Measurements from ENCODE around the gene GCNT1.
A peak's percentile ranks its signal among the peaks of the same experiment; 100 is the strongest.
"Not testable (repeated sequence)": the region's sequence is repeated elsewhere in the genome, so short reads cannot be mapped to it uniquely, and the experiment has no call there.

Gene GCNT1

DNA sequence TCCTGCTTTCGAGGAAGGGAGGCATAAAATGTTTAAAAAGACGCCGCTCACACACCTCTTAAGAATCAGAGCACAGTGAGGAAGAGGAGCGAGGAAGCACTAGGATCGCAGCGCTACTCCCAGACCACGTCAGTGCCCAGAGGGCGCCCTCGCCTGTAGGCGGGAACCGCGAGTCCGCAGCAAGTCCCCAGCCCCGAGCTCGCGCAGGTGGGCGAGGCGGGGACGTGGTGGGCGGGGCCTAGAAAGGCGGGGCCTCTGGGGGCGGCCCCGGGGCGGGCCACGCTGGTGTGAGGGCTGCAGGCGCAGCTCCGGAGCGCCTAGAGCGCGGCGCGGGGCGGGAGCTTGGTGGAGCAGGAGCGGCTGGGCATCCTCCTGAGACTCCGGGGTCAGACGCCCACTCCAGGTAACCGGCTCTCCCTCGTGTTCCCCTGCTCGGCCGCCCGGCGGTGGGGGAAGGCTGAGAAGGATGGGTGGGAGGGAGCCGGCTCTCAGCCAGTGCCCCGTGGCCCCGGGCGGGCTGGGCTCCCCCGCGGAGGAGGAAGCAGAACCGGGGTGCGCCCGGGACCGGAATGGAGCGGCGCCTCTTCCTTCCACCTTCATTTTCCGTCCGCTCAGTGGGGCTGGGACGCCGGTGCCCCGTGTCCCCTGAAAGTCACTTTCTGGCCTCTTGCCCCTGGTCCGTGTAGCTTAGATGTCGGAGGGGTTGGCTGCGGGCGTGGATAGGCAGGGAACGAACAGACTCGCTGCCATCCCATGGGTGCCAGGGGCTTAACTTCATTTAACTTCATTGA lies at the start of gene GCNT1:
Gene GCNT1, plus strand, starts transcription at position 280 of the 791 bp plus-strand sequence. CDS start 43,200 bp downstream, outside the sequence.
- peak; percentile 90 for DNase-seq (ENCODE audit: low read depth)

DNA sequence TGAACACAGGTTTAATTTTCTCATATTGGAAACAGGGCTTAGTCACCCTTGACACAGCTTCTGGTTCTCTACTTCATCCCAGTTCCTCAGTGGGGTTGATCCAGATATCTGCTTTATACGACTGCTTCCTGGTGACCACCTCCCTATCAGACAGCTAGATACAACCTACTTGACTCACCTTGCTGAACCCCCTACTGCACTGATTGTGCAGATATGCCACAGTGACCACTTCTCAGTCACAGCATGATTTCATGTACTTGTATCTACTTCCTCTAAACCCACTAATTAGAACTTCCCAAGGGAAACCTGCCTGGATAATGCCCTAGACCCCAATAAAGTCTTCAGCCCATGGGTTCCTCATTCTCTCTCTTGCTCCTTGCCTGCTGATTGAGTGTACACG lies 46.3 kb upstream of the GCNT1 start:
- no peak for DNase-seq (ENCODE audit: low read depth)

GRCh38 chr9:76413658-76414057 lies 45.3 kb upstream of the GCNT1 start:
- no peak for DNase-seq (ENCODE audit: low read depth)

GRCh38 chr9:76414661-76415060 lies 44.3 kb upstream of the GCNT1 start:
- peak; percentile 70 for DNase-seq (ENCODE audit: low read depth)

DNA sequence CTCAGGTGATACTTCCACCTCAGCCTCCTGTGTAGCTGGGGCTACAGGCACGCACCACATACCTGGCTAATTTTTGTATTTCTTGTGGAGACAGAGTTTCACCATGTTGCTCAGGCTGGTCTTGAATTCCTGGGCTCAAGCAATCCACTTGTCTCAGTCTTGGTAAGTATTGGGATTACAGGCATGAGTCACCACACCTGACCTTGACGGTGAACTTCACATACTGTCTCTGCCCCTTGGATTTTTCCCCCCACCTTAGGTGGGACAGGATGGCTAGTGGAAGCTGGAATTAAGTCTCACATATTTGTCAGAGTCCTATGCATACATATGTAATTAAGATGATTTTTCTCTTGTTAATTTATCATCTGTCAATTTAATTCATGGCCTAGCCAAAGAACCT lies 43.8 kb upstream of the GCNT1 start:
- DNase-seq (ENCODE audit: low read depth): peak; percentile 35

DNA sequence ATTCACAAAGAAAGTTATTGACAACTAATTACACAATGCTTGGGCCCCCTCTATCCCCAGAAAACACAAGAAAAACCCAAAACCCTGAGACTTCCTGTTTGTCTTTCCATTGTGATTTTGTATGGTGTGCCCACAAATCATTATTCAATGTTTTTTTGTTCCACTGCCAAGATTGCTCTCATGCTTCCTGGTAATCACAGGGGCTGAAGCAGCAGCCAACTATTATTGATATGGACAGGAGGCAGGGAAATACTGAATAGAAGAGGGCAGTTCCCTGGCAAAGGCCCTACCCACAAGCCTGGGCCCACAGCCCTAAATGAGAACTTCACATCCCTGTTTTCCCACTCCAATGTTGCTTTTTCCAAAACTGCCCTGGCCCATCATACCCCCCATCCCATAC lies 43.3 kb upstream of the GCNT1 start:
- no peak for DNase-seq (ENCODE audit: low read depth)

DNA sequence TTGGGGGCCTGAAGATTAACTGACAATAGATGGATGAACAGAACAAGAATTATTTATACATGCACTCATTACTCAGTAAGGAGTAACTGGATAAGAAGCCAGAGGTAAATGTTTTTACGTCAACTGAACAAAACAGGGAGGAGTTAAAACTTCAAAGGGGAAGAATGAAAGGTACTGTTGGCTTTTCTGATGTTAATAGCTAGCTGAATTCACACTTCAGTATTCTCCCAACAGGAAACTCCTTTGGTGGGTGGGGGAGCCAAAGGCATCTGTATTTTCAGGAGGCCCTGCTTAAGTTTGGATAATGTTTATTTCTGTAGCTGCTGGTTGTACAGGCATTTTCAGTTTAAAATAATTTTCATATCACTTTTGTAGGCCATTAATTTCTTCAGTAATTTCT lies 41.6 kb upstream of the GCNT1 start:
- no peak for DNase-seq (ENCODE audit: low read depth)

GRCh38 chr9:76419782-76420380 lies 39.1 kb upstream of the GCNT1 start:
- peak; percentile 53 for DNase-seq (ENCODE audit: low read depth)

- DNase-seq (ENCODE audit: low read depth): no peak
Measured at GRCh38 chr9:76423216-76424177, 35.5 kb upstream of the GCNT1 start.

DNA sequence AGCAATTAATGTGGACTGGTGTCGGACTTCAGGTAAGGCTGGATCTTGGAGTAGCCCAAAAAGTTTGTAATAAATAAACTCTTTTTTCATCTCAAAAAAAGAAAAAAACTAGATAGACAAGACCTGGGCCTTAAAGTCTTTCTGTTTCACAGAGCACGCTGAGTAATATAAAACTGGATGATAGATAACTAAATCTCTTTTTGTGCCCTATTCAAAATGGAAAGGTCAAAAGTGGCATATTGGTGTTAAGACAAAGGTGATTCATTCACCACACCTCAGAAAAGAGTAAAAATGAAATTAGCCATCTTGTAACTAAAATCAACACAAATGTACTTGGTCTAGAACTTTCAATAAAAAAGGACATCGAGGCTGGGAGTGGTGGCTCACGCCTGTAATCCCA lies 34.5 kb upstream of the GCNT1 start:
- DNase-seq (ENCODE audit: low read depth): no peak

- no peak for DNase-seq (ENCODE audit: low read depth)
Measured at GRCh38 chr9:76425677-76426453, 33.1 kb upstream of the GCNT1 start.

GRCh38 chr9:76426807-76427419 lies 32.1 kb upstream of the GCNT1 start:
- DNase-seq (ENCODE audit: low read depth): no peak

GRCh38 chr9:76431601-76432000 lies 27.4 kb upstream of the GCNT1 start:
- DNase-seq (ENCODE audit: low read depth): no peak

GRCh38 chr9:76433406-76433805 lies 25.6 kb upstream of the GCNT1 start:
- no peak for DNase-seq (ENCODE audit: low read depth)

DNA sequence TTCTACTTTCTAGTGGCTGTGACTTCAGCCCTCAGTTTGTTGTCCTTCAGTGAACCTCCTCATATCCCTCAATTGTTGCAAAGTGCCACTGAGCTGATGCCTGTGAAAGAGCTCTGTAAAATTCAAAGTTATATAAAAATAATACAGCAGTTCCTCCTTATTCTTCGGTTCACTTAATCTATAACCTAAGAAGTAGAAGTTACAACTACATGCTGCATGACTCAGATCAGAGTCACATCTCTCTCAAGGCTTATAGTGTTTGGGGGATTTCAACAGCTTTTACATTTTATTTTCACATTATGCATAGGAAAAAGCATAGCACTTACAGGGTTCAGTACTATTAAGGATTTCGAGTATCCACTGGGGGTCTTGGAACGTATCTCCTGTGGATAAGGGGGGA lies 25.1 kb upstream of the GCNT1 start:
- peak; percentile 71 for DNase-seq (ENCODE audit: low read depth)

DNA sequence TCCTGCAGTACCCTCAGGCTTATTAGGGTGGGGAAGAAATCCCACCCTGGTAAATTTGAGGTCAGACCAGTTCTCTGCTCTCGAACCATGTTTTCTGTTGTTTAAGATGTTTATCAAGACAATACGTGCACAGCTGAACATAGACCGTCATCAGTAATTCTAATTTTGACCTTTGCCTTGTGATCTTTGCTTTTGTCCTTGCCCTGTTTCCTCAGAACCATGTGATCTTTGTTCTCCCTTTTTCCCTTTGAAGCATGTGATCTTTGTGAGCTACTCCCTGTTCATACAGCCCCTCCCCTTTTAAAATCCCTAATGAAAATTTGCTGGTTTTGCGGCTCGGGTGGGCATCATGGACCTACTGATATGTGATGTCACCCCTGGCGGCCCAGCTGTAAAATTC lies 24.1 kb upstream of the GCNT1 start:
- not testable (repeated sequence) for DNase-seq (ENCODE audit: low read depth)

DNA sequence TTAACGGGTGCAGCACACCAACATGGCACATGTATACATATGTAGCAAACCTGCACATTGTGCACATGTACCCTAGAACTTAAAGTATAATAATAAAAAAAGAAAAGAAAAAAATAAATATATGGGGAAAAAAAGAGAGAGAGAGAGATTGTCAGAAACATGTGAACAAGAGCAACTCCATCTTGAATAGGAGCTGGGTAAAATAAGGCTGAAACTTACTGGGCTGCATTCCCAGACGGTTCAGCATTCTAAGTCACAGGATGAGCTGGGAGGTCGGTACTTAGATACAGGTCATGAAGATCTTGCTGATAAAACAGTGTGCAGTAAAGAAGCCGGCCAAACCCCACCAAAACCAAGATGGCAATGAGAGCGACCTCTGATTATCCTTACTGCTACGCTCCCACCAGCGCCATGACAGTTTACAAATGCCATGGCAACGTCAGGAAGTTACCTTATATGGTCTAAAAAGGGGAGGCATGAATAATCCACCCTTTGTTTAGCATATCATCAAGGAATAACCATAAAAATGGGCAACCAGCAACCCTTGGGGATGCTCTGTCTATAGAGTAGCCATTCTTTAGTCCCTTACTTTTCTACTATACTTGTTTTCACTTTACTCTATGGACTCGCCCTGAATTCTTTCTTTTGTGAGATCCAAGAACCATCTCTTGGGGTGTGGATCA lies 21.8 kb upstream of the GCNT1 start:
- not testable (repeated sequence) for DNase-seq (ENCODE audit: low read depth)

DNA sequence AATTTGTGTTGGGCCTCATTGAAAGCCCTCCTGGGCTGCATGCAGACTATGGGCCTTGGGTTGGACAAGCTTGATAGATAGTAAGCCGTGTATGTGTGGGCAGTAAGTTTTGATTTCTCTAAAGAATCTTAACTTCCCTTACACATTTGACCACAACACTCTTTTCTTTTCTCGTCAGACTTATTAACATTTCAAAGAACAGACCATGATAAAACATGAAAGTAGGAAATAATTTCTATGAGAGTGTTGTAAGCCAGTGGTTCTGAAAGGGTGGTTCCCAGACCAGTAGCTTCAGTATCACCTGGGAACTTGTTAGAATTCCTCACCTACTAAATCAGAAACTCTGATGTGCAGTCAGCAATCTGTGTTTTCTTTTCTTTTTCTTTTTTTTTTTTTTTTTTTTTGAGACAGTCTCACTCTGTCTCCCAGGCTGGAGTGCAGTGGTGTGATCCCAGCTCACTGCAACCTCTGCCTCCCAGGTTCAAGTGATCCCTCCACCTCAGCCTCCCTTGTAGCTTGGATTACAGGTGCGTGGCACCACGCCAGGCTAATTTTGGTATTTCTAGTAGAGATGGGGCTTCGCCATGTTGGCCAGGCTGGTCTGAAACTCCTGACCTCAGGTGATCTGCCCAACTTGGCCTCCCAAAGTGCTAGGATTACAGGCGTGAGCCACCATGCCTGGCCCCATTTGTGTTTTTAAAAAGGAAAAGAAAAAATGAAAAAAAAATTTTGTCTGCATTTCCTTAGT lies 20.0 kb upstream of the GCNT1 start:
- no peak for DNase-seq (ENCODE audit: low read depth)

DNA sequence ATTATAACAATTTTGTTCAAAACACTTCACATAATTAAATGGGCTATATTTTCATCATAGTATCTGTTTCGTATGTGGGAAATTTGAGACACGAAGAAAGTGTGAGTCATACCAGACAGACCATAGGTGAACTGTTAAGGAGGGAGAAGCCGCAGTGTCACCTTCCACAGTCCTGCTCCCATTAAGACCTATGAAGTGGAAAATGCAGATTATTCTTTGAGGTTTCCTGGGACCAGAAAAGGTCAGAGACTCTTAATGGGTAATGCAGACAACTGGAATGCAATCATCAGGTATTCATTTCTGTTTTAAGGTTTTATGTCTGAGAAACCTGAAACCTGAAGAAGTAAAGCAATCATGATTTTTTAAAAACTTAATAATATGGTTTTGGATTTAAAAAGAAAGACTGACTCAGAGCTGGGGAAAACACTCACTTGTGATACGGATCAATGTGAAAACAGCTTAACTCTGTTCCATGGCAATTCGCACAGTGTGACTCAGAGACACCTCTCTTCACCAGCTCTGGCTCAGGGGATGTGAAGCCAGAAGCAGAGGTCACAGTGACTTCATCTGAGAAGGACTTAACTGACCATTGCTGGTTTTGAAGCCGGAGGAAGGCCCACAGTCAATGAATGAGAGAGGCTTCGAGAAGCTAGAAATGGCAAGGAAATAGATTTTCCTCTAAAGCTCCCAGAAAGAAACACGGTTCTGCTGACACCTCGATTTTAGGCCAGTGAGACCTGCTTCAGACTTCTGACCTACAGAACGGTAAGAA lies 17.2 kb upstream of the GCNT1 start:
- peak; percentile 89 for DNase-seq (ENCODE audit: low read depth)
